HCT116 (cell line): ENCODE results near the gene PLA2G2C. TPM values are rescaled to one million over a fixed set of nuclear protein-coding genes. Genes with fewer than 3 reads are reported as not detected.

Experiments
- ATAC-seq: fragments of 200-7000 bp; cut with Tn5 transposase; 2 replicates; pipeline ENCODE4 v1.9.1; 2020; ENCODE audit warnings: mild to moderate bottlenecking, moderate library complexity
- BruUV-seq: library from RNA; stranded (reverse); fragments of 400-500 nt; replicated peaks from 2 replicates; lab custom pipeline; 2021; lab: Mats Ljungman, UMichigan
- CTCF ChIA-PET: fragments of 300-600 bp; sonication (Branson Sonifier 250); formaldehyde crosslinking; loops from one replicate; lab custom pipeline; 2021; ENCODE audit warnings: antibody characterized with exemption; lab: Charles Lee
- POLR2A ChIA-PET: fragments of 300-600, 350-600 bp; sonication (Branson Sonifier 250); formaldehyde crosslinking; loops from one replicate; lab custom pipeline; 2021; ENCODE audit warnings: antibody characterized with exemption; lab: Charles Lee
- RAD21 ChIA-PET, 2 experiments: fragments of 300-600 bp; sonication (Branson Sonifier 250); formaldehyde crosslinking; loops; one replicate each; lab custom pipeline; 2023; ENCODE audit warnings: low total read pairs in 2 of 2; ENCODE audit not compliant: uncharacterized antibody in 2 of 2, unreplicated experiment in 2 of 2, low non-redundant PET in 1 of 2; lab: Charles Lee
- DNase-seq: peaks from one replicate; pipeline ENCODE4 v3.0.0-alpha.2; 2010; ENCODE audit warnings: low read depth, low spot score
- H2AFZ ChIP-seq: fragments of 200-600 bp; shearing (Covaris generic), sonication (generic); 2 replicates; pipeline ENCODE4 v1.6.1; 2017; ENCODE audit warnings: low read depth, mixed run types, mixed read lengths, antibody characterized with exemption, low read length; ENCODE audit not compliant: poor library complexity, severe bottlenecking
- H3K27ac ChIP-seq: 2 replicates; pipeline ENCODE4 v1.5.1; 2012; ENCODE audit warnings: low read depth, low read length
- H3K27me3 ChIP-seq: fragments of 200-600 bp; sonication (generic); 2 replicates; pipeline ENCODE4 v1.6.1; 2016; ENCODE audit warnings: mixed run types, low read length, mixed read lengths; ENCODE audit not compliant: insufficient read depth
- H3K36me3 ChIP-seq, 2 experiments: fragments of 200-500 bp in 1 of 2; fragments of 200-600 bp in 1 of 2; sonication (Bioruptor generic) in 1 of 2; sonication (generic) in 1 of 2; 2 replicates each; pipeline versions ENCODE4 v1.5.1 to v1.6.1; 2014 to 2016; ENCODE audit warnings: low read length in 2 of 2, inconsistent platforms in 1 of 2, mixed read lengths in 1 of 2, mixed run types in 1 of 2; ENCODE audit not compliant: insufficient read depth in 2 of 2, control insufficient read depth in 1 of 2
- H3K4me1 ChIP-seq, 2 experiments: fragments of 200-600 bp in 1 of 2; sonication (generic) in 1 of 2; 2 replicates each; pipeline versions ENCODE4 v1.5.1 to v1.6.1; 2012 to 2017; ENCODE audit warnings: low read length in 2 of 2, inconsistent platforms in 1 of 2, mild to moderate bottlenecking in 1 of 2, mixed read lengths in 1 of 2, mixed run types in 1 of 2, moderate library complexity in 1 of 2; ENCODE audit not compliant: insufficient read depth in 2 of 2, control insufficient read depth in 1 of 2
- H3K4me2 ChIP-seq: fragments of 200-600 bp; sonication (generic); 2 replicates; pipeline ENCODE4 v1.6.1; 2017; ENCODE audit warnings: mixed run types, low read length, mixed read lengths
- H3K4me3 ChIP-seq, 2 experiments: fragments of 200-600 bp in 1 of 2; sonication (generic) in 1 of 2; replicated peaks in 1 of 2; 2 replicates each; pipeline ENCODE4 v1.5.1; 2011 to 2016; ENCODE audit warnings: low read length in 2 of 2, control low read depth in 1 of 2, low read depth in 1 of 2, mild to moderate bottlenecking in 1 of 2, mixed read lengths in 1 of 2, mixed run types in 1 of 2
- H3K79me2 ChIP-seq: fragments of 200-600 bp; sonication (generic); 2 replicates; pipeline ENCODE4 v1.6.1; 2017; ENCODE audit warnings: mild to moderate bottlenecking, mixed run types, low read length, moderate library complexity, mixed read lengths; ENCODE audit not compliant: insufficient read depth
- H3K9ac ChIP-seq: fragments of 200-600 bp; sonication (generic); 2 replicates; pipeline ENCODE4 v1.6.1; 2016; ENCODE audit warnings: low read length, mixed read lengths
- H3K9me2 ChIP-seq: fragments of 200-600 bp; sonication (generic), shearing (Covaris generic); 2 replicates; pipeline ENCODE4 v1.6.1; 2017; ENCODE audit warnings: mixed run types, mild to moderate bottlenecking, moderate library complexity; ENCODE audit not compliant: insufficient read depth
- H3K9me3 ChIP-seq, 2 experiments: fragments of 200-500 bp in 1 of 2; fragments of 200-600 bp in 1 of 2; sonication (Bioruptor generic) in 1 of 2; sonication (generic) in 1 of 2; 2 replicates each; pipeline ENCODE4 v1.6.1; 2014 to 2017; ENCODE audit warnings: low read length in 2 of 2, mixed read lengths in 2 of 2, inconsistent platforms in 1 of 2, low read depth in 1 of 2, mild to moderate bottlenecking in 1 of 2, mixed run types in 1 of 2, moderate library complexity in 1 of 2; ENCODE audit not compliant: control insufficient read depth in 1 of 2, insufficient read depth in 1 of 2
- H4K20me1 ChIP-seq: fragments of 200-600 bp; sonication (generic), shearing (Covaris generic); 2 replicates; pipeline ENCODE4 v1.6.1; 2017; ENCODE audit warnings: mixed run types, mild to moderate bottlenecking, moderate library complexity; ENCODE audit not compliant: insufficient read depth
- CBX3 ChIP-seq: IDR thresholded peaks from 2 replicates; pipeline ENCODE4 v1.6.1; 2012; ENCODE audit warnings: low read depth
- CEBPB ChIP-seq: IDR thresholded peaks from 2 replicates; pipeline ENCODE4 v1.6.1; 2012; ENCODE audit warnings: low read depth
- EGR1 ChIP-seq: IDR thresholded peaks from 2 replicates; pipeline ENCODE4 v1.6.1; 2012; ENCODE audit warnings: low read depth
- ELF1 ChIP-seq: IDR thresholded peaks from 2 replicates; pipeline ENCODE4 v1.6.1; 2012; ENCODE audit warnings: low read depth, borderline replicate concordance
- JUND ChIP-seq: IDR thresholded peaks from 2 replicates; pipeline ENCODE4 v1.6.1; 2012
- POLR2A ChIP-seq: IDR thresholded peaks from 2 replicates; pipeline ENCODE4 v1.7.0; 2011; ENCODE audit warnings: borderline replicate concordance; ENCODE audit not compliant: insufficient read depth, insufficient read length; ENCODE audit errors: extremely low read depth
- RAD21 ChIP-seq: IDR thresholded peaks from 2 replicates; pipeline ENCODE4 v1.6.1; 2012; ENCODE audit warnings: low read depth, mild to moderate bottlenecking
- SIN3A ChIP-seq: IDR thresholded peaks from 2 replicates; pipeline ENCODE4 v1.6.1; 2012; ENCODE audit warnings: low read depth
- SP1 ChIP-seq: IDR thresholded peaks from 2 replicates; pipeline ENCODE4 v1.6.1; 2012; ENCODE audit warnings: low read depth
- SRF ChIP-seq: IDR thresholded peaks from 2 replicates; pipeline ENCODE4 v1.6.1; 2012; ENCODE audit warnings: low read depth
- TCF7L2 ChIP-seq: IDR thresholded peaks from 2 replicates; pipeline ENCODE4 v1.7.0; 2011; ENCODE audit warnings: borderline replicate concordance, inconsistent platforms; ENCODE audit not compliant: insufficient read depth, insufficient read length; ENCODE audit errors: extremely low read depth
- ZFX ChIP-seq: fragments of 450-650 bp; IDR thresholded peaks from 2 replicates; pipeline ENCODE4 v1.6.1; 2017
- ZNF274 ChIP-seq: fragments of 200-500 bp; sonication (Bioruptor generic); IDR thresholded peaks from 2 replicates; pipeline ENCODE4 v1.6.1; 2014; ENCODE audit warnings: mild to moderate bottlenecking, low read depth, low read length, inconsistent platforms
- intact Hi-C: fragments of 100-400 bp; cut with micrococcal nuclease; formaldehyde crosslinking; loops from 2 replicates; pipeline ENCODE4 v1.10.0; 2022
- total RNA-seq: library from RNA; stranded (reverse); gene quantifications from one replicate; pipeline ENCODE4 v1.2.1, GENCODE V29; 2021; ENCODE audit not compliant: unreplicated experiment
- TF ChIP-seq, protein P1 (sequence below): IDR thresholded peaks from 2 replicates; pipeline ENCODE4 v1.6.1; 2011; ENCODE audit warnings: mild to moderate bottlenecking, low read length, moderate library complexity; ENCODE audit not compliant: insufficient replicate concordance; ENCODE audit errors: extremely low read depth
- TF ChIP-seq, protein P2 (sequence below): IDR thresholded peaks from 2 replicates; pipeline ENCODE4 v1.6.1; 2012; ENCODE audit warnings: low read depth
- TF ChIP-seq, protein P3 (sequence below): IDR thresholded peaks from 2 replicates; pipeline ENCODE4 v1.6.1; 2012

The PLA2G2C gene
- total RNA-seq, 1 experiment from 2014 or later: not detected

DNA sequence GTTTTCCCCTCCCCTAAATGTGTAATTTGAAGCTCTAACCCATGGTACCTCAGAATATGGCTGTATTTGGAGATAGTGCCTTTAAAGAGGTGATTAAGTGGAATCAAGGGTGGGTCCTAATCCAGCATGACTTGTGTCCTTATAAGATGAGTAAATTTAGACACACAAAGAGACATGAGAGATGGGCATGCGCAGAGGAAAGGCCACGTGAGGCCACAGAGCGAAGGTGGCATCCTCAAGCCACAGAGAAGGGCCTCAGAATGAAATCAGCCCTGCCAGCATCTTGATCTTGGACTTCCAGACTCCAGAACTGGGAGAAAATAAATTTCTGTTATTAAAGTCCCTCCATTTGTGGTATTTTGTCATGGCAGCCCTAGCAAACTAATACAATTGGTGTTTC is 50.1 kb downstream of the PLA2G2C start:
- intact Hi-C loops: no loop called here
- RAD21 ChIA-PET: no interaction called here
- Histone ChIP-seq H3K27ac (no peak overlapping the region), H3K4me3 (no peak overlapping the region), H3K4me2 (no peak overlapping the region), H2AFZ (no peak overlapping the region), H3K9me2 (no peaks in the 10 kb centered on the region), H3K79me2 (no peaks in the 10 kb centered on the region), H4K20me1 (no peaks in the 10 kb centered on the region), H3K27me3 (no peaks in the 10 kb centered on the region), H3K4me1 (peaks cover 4 to 11% of the 10 kb centered on the region in 2 experiments; a peak in 3 of 4 replicates), H3K9me3 (no peaks in the 10 kb centered on the region), H3K36me3 (no peaks in the 10 kb centered on the region), H3K9ac (no peak overlapping the region)
- CTCF ChIA-PET: interaction anchor here (1.6 kb wide), 1 partner anchor 161 kb away, joined by 3 read pairs; no protein-coding TSS in a partner anchor
- TF ChIP-seq SRF (no peak), SIN3A (no peak), JUND (no peak), SP1 (no peak), ELF1 (no peak), EGR1 (no peak), POLR2A (no peak)
- ATAC-seq (no peak), DNase-seq (no peak)
- POLR2A ChIA-PET: no interaction called here
- no TSS peak for BruUV-seq

DNA sequence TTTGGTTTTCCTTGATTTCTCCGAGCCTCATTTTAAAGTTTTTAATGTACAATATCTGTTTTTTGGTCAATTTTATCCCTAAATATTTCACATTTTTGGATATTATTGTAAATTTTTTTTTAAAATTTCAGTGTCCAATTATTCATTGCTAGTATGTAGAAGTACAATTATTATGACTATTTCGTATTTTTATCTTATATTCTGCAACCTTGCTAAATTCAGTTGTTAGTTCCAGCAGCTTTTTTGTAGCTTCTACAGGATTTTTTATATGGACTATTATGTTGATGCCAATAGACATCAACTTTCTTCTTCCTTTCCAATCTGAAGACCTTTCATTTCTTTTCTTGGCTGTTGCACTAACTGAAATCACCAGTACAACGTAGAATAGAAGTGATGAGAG is 51.3 kb downstream of the PLA2G2C start:
- no peak overlapping the region for H3K4me3 ChIP-seq
- peaks cover 4 to 11% of the 10 kb centered on the region in 2 experiments; a peak in 3 of 4 replicates for H3K4me1 ChIP-seq
- H3K9ac ChIP-seq: no peak overlapping the region
- H3K27me3 ChIP-seq: no peaks in the 10 kb centered on the region
- no peaks in the 10 kb centered on the region for H3K9me2 ChIP-seq
- no peak overlapping the region for H3K4me2 ChIP-seq
- CTCF ChIA-PET: no interaction called here
- H4K20me1 ChIP-seq: no peaks in the 10 kb centered on the region
- no peaks in the 10 kb centered on the region for H3K9me3 ChIP-seq
- no peaks in the 10 kb centered on the region for H3K79me2 ChIP-seq
- DNase-seq (no peak), ATAC-seq (no peak)
- no peak overlapping the region for H3K27ac ChIP-seq
- no peak overlapping the region for H2AFZ ChIP-seq
- RAD21 ChIA-PET: no interaction called here
- no TSS peak for BruUV-seq
- intact Hi-C loops: no loop called here
- H3K36me3 ChIP-seq: no peaks in the 10 kb centered on the region
- POLR2A ChIA-PET: no interaction called here
- TF ChIP-seq CBX3 (no peak), POLR2A (no peak), CEBPB (no peak), RAD21 (no peak), EGR1 (no peak), TCF7L2 (no peak), ZNF274 (no peak), SP1 (no peak), ZFX (no peak), ELF1 (no peak)
- TF ChIP-seq, protein P1, sequence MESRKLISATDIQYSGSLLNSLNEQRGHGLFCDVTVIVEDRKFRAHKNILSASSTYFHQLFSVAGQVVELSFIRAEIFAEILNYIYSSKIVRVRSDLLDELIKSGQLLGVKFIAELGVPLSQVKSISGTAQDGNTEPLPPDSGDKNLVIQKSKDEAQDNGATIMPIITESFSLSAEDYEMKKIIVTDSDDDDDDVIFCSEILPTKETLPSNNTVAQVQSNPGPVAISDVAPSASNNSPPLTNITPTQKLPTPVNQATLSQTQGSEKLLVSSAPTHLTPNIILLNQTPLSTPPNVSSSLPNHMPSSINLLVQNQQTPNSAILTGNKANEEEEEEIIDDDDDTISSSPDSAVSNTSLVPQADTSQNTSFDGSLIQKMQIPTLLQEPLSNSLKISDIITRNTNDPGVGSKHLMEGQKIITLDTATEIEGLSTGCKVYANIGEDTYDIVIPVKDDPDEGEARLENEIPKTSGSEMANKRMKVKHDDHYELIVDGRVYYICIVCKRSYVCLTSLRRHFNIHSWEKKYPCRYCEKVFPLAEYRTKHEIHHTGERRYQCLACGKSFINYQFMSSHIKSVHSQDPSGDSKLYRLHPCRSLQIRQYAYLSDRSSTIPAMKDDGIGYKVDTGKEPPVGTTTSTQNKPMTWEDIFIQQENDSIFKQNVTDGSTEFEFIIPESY: no peak
- TF ChIP-seq, protein P2, sequence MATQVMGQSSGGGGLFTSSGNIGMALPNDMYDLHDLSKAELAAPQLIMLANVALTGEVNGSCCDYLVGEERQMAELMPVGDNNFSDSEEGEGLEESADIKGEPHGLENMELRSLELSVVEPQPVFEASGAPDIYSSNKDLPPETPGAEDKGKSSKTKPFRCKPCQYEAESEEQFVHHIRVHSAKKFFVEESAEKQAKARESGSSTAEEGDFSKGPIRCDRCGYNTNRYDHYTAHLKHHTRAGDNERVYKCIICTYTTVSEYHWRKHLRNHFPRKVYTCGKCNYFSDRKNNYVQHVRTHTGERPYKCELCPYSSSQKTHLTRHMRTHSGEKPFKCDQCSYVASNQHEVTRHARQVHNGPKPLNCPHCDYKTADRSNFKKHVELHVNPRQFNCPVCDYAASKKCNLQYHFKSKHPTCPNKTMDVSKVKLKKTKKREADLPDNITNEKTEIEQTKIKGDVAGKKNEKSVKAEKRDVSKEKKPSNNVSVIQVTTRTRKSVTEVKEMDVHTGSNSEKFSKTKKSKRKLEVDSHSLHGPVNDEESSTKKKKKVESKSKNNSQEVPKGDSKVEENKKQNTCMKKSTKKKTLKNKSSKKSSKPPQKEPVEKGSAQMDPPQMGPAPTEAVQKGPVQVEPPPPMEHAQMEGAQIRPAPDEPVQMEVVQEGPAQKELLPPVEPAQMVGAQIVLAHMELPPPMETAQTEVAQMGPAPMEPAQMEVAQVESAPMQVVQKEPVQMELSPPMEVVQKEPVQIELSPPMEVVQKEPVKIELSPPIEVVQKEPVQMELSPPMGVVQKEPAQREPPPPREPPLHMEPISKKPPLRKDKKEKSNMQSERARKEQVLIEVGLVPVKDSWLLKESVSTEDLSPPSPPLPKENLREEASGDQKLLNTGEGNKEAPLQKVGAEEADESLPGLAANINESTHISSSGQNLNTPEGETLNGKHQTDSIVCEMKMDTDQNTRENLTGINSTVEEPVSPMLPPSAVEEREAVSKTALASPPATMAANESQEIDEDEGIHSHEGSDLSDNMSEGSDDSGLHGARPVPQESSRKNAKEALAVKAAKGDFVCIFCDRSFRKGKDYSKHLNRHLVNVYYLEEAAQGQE: no peak
- TF ChIP-seq, protein P3, sequence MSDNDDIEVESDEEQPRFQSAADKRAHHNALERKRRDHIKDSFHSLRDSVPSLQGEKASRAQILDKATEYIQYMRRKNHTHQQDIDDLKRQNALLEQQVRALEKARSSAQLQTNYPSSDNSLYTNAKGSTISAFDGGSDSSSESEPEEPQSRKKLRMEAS: no peak
